Lung (tissue), 12 donors: ENCODE results near the gene CRLF1. TPM values are rescaled to one million over a fixed set of nuclear protein-coding genes. Genes with fewer than 3 reads are reported as not detected.

Experiments used
- ATAC-seq: fragments of 200-7000 bp; cut with Tn5 transposase; one replicate; pipeline ENCODE4 v1.9.1; 2020; ENCODE audit warnings: moderate number of reproducible peaks; ENCODE audit not compliant: insufficient read depth, low FRiP score
- DNase-seq, 3 donors: peaks; one replicate each; pipeline ENCODE4 v3.0.0-alpha.2; 2013 to 2017
- H3K27ac ChIP-seq, 2 donors: one replicate each; pipeline ENCODE4 v1.5.1; 2013; ENCODE audit warnings: mild to moderate bottlenecking in 2 of 2, moderate library complexity in 2 of 2, control low read depth in 1 of 2, inconsistent platforms in 1 of 2, low read depth in 1 of 2, low read length in 1 of 2
- H3K27me3 ChIP-seq, 3 donors: one replicate each; pipeline ENCODE4 v1.5.1; 2013; ENCODE audit warnings: low read length in 2 of 3; ENCODE audit not compliant: control insufficient read depth in 3 of 3, insufficient read depth in 3 of 3
- H3K36me3 ChIP-seq, 4 donors: one replicate each; pipeline ENCODE4 v1.5.1; 2013; ENCODE audit warnings: low read length in 4 of 4, mild to moderate bottlenecking in 1 of 4, moderate library complexity in 1 of 4; ENCODE audit not compliant: control insufficient read depth in 4 of 4, insufficient read depth in 4 of 4
- H3K4me1 ChIP-seq, 5 donors: one replicate each; pipeline ENCODE4 v1.5.1; 2013; ENCODE audit warnings: low read length in 5 of 5, mild to moderate bottlenecking in 2 of 5, moderate library complexity in 1 of 5; ENCODE audit not compliant: control insufficient read depth in 5 of 5, insufficient read depth in 5 of 5
- H3K4me3 ChIP-seq: one replicate; pipeline ENCODE4 v1.5.1; 2013; ENCODE audit warnings: mild to moderate bottlenecking, control low read depth, moderate library complexity
- H3K9ac ChIP-seq, 2 donors: one replicate each; pipeline ENCODE4 v1.5.1; 2013; ENCODE audit warnings: low read length in 2 of 2, control low read depth in 1 of 2; ENCODE audit not compliant: insufficient read depth in 1 of 2
- H3K9me3 ChIP-seq, 4 donors: one replicate each; pipeline ENCODE4 v1.5.1; 2013; ENCODE audit warnings: low read length in 3 of 4, mild to moderate bottlenecking in 1 of 4, moderate library complexity in 1 of 4; ENCODE audit not compliant: control insufficient read depth in 4 of 4, insufficient read depth in 3 of 4
- CTCF ChIP-seq: IDR thresholded peaks from 2 replicates; pipeline ENCODE4 v1.5.1; 2012; ENCODE audit warnings: mild to moderate bottlenecking; ENCODE audit errors: control extremely low read depth, extremely low read depth
- WGBS, 2 donors: extraction: QIAGEN DNeasy Blood & Tissue Kit; methylation state at CpG; one replicate each; pipeline ENCODE4 v1.1.7; 2013; 5-methylcytosine and 5-hydroxymethylcytosine counted together
- polyA plus RNA-seq, 2 donors: library from polyadenylated mRNA; stranded (reverse); fragments of 200-250 nt; gene quantifications; one replicate each; pipeline ENCODE4 v1.2.1, GENCODE V29; 2013
- total RNA-seq, 2 donors: library from RNA; depleted of rRNA in 1 of 2; stranded (reverse); fragments of >200 nt in 1 of 2; gene quantifications; one replicate each; pipeline ENCODE4 v1.2.1, GENCODE V29; 2014 to 2021
- donor health status: control.
- donor health status: control.
- donor health status: Bipolar disorder and iron deficiency.
- donor health status: healthy.
- donor health status: DM: yes; HTN: yes; CAD: no.

The CRLF1 gene
- total and polyA plus RNA-seq, 4 donors = 12.8 to 48.2 (median 25.1) TPM

- H3K27me3 ChIP-seq = no peaks in the 10 kb centered on the region
These were observed 20.3 kb downstream of the CRLF1 start for GRCh38 chr19:18586306-18586705.

GRCh38 chr19:18580311-18580710, 26.3 kb downstream of the CRLF1 start:
- no peak for ATAC-seq
- WGBS, 2 donors = 74 to 76% methylated on average over 7 of the region's 7 CpGs
- TF ChIP-seq CTCF = no peak
- Histone ChIP-seq H3K4me3 (no peak overlapping the region), H3K9ac (no peak overlapping the region), H3K4me1 (no peaks in the 10 kb centered on the region), H3K9me3 (no peaks in the 10 kb centered on the region), H3K36me3 (peaks cover 2 to 15% (median 6%) of the 10 kb centered on the region in 4 donors), H3K27me3 (no peaks in the 10 kb centered on the region), H3K27ac (no peak overlapping the region)
- no peak for DNase-seq

More at GRCh38 chr19:18586306-18586705, 20.3 kb downstream of the CRLF1 start:
- Histone ChIP-seq H3K9ac (no peak overlapping the region), H3K4me3 (no peak overlapping the region), H3K9me3 (no peaks in the 10 kb centered on the region), H3K27ac (no peak overlapping the region), H3K4me1 (peaks cover 0 to 18% (median 6%) of the 10 kb centered on the region in 5 donors), H3K36me3 (peaks cover 0 to 5% (median 5%) of the 10 kb centered on the region in 4 donors)
- no peak for ATAC-seq
- DNase-seq = no peak
- no peak for TF ChIP-seq CTCF
- 47 to 54% methylated on average over 2 of the region's 2 CpGs for WGBS, 2 donors

GRCh38 chr19:18577365-18577914, 29.2 kb downstream of the CRLF1 start:
- H3K9me3 ChIP-seq = no peaks in the 10 kb centered on the region
- H3K9ac ChIP-seq = no peak overlapping the region
- no peaks in the 10 kb centered on the region for H3K27me3 ChIP-seq
- H3K4me3 ChIP-seq = no peak overlapping the region
- H3K36me3 ChIP-seq = peaks cover 5 to 35% (median 16%) of the 10 kb centered on the region in 4 donors
- H3K27ac ChIP-seq = no peak overlapping the region
- ATAC-seq (no peak), DNase-seq (no peak)
- no peak for TF ChIP-seq CTCF
- 89 to 93% methylated on average over 21 of the region's 21 CpGs for WGBS, 2 donors
- H3K4me1 ChIP-seq = peaks cover 7 to 9% (median 9%) of the 10 kb centered on the region in 5 donors

GRCh38 chr19:18576383-18576782, 30.2 kb downstream of the CRLF1 start:
- Histone ChIP-seq H3K4me1 (peaks cover 7 to 10% (median 9%) of the 10 kb centered on the region in 5 donors), H3K36me3 (peaks cover 5 to 35% (median 18%) of the 10 kb centered on the region in 4 donors), H3K4me3 (no peak overlapping the region), H3K27ac (no peak overlapping the region), H3K27me3 (no peaks in the 10 kb centered on the region), H3K9me3 (no peaks in the 10 kb centered on the region), H3K9ac (no peak overlapping the region)
- ATAC-seq (no peak), DNase-seq (no peak)
- WGBS, 2 donors = 86 to 93% methylated on average over 8 of the region's 8 CpGs
- TF ChIP-seq CTCF = no peak
